Measurements from ENCODE around the gene EDN1.

Gene EDN1

GRCh38 chr6:12288211-12288618 is 1.9 kb upstream of the EDN1 start:
- Histone ChIP-seq H2BK12ac (ENCODE audit: low read length) (no peak overlapping the region), H3K4me3 (ENCODE audit: low read length in 2 of 2) (no peak overlapping the region), H4K8ac (ENCODE audit: low read depth, low read length) (no peak overlapping the region), H3K27ac (replicated peaks; ENCODE audit: low read length) (no peak overlapping the region), H3K27me3 (ENCODE audit: control insufficient read depth in 3 of 3, insufficient read depth in 3 of 3, low read depth in 1 of 3, low read length in 3 of 3) (peaks cover 0 to 41% (median 0%) of the 10 kb centered on the region in 3 experiments), H3K14ac (ENCODE audit: low read length) (no peak overlapping the region), H2AK5ac (ENCODE audit: low read depth, low read length) (peak overlapping the region; percentile 83), H3K4ac (ENCODE audit: low read length) (no peak overlapping the region), H3K9me3 (replicated peaks in 1 of 2; ENCODE audit: control insufficient read depth in 2 of 2, insufficient read depth in 1 of 2, low read depth in 1 of 2, low read length in 2 of 2) (no peaks in the 10 kb centered on the region), H2BK120ac (ENCODE audit: low read depth, low read length) (no peak overlapping the region), H3K36me3 (replicated peaks in 1 of 2; ENCODE audit: control insufficient read depth in 2 of 2, insufficient read depth in 2 of 2, low read length in 2 of 2) (no peaks in the 10 kb centered on the region), H3K79me1 (ENCODE audit: low read depth, low read length) (no peaks in the 10 kb centered on the region), H2BK5ac (ENCODE audit: low read length) (no peak overlapping the region), H3K23ac (ENCODE audit: low read depth, low read length, poor library complexity) (no peak overlapping the region), H3K9ac (ENCODE audit: low read depth, low read length, poor library complexity) (no peak overlapping the region), H3K4me1 (ENCODE audit: control insufficient read depth in 2 of 2, insufficient read depth in 1 of 2, low read depth in 1 of 2, low read length in 2 of 2) (peaks cover 5 to 11% of the 10 kb centered on the region in 2 donors), H2BK15ac (ENCODE audit: low read length) (no peak overlapping the region), H3K4me2 (ENCODE audit: insufficient read depth, low read length, poor library complexity, severe bottlenecking) (no peak overlapping the region), H3K18ac (ENCODE audit: low read length) (peak overlapping the region; percentile 81), H2AFZ (ENCODE audit: low read length) (no peak overlapping the region), H4K91ac (ENCODE audit: low read depth, low read length, poor library complexity) (no peak overlapping the region)
- no CpG with 5 or more reads among the region's 13 CpGs for WGBS, 2 donors (ENCODE audit: extremely low coverage in 2 of 2, insufficient read length in 2 of 2, insufficient replicate concordance in 1 of 2)
- no peak for DNase-seq (ENCODE audit: low spot score)

DNA sequence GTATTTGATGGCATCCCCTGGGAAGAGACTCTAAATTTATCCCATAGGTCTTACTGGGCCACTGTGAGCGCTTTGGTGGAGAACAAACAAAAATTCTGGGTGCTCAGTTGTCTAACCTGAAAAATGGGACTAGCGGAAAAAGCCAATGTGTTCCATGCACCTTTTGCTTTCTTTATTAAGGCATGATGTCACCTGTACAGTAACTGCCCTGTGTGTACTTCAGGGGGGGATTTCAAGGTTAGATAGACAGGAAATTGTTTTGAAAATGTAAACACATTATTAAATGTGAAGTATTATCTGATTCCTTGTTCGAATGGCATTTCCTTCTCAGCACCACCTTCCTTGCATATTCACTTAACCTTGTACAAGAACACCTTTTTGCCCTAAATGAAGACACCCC is 1.2 kb upstream of the EDN1 start:
- Histone ChIP-seq H3K36me3 (replicated peaks in 1 of 2; ENCODE audit: control insufficient read depth in 2 of 2, insufficient read depth in 2 of 2, low read length in 2 of 2) (no peaks in the 10 kb centered on the region), H3K18ac (ENCODE audit: low read length) (no peak overlapping the region), H4K91ac (ENCODE audit: low read depth, low read length, poor library complexity) (no peak overlapping the region), H2BK5ac (ENCODE audit: low read length) (no peak overlapping the region), H2AFZ (ENCODE audit: low read length) (no peak overlapping the region), H3K23ac (ENCODE audit: low read depth, low read length, poor library complexity) (no peak overlapping the region), H3K4me2 (ENCODE audit: insufficient read depth, low read length, poor library complexity, severe bottlenecking) (no peak overlapping the region), H4K8ac (ENCODE audit: low read depth, low read length) (no peak overlapping the region), H3K27me3 (ENCODE audit: control insufficient read depth in 3 of 3, insufficient read depth in 3 of 3, low read depth in 1 of 3, low read length in 3 of 3) (peaks cover 0 to 41% (median 0%) of the 10 kb centered on the region in 3 experiments), H3K27ac (replicated peaks; ENCODE audit: low read length) (no peak overlapping the region), H2BK15ac (ENCODE audit: low read length) (no peak overlapping the region), H2BK12ac (ENCODE audit: low read length) (no peak overlapping the region), H3K14ac (ENCODE audit: low read length) (no peak overlapping the region), H3K4me3 (ENCODE audit: low read length in 2 of 2) (no peak overlapping the region), H3K79me1 (ENCODE audit: low read depth, low read length) (no peaks in the 10 kb centered on the region), H3K4ac (ENCODE audit: low read length) (no peak overlapping the region), H2AK5ac (ENCODE audit: low read depth, low read length) (no peak overlapping the region), H3K4me1 (ENCODE audit: control insufficient read depth in 2 of 2, insufficient read depth in 1 of 2, low read depth in 1 of 2, low read length in 2 of 2) (peaks cover 5 to 11% of the 10 kb centered on the region in 2 donors), H3K9me3 (replicated peaks in 1 of 2; ENCODE audit: control insufficient read depth in 2 of 2, insufficient read depth in 1 of 2, low read depth in 1 of 2, low read length in 2 of 2) (no peaks in the 10 kb centered on the region), H2BK120ac (ENCODE audit: low read depth, low read length) (no peak overlapping the region), H3K9ac (ENCODE audit: low read depth, low read length, poor library complexity) (no peak overlapping the region)
- no CpG with 5 or more reads among the region's 3 CpGs for WGBS, 2 donors (ENCODE audit: extremely low coverage in 2 of 2, insufficient read length in 2 of 2, insufficient replicate concordance in 1 of 2)
- DNase-seq (ENCODE audit: low spot score) = no peak

DNA sequence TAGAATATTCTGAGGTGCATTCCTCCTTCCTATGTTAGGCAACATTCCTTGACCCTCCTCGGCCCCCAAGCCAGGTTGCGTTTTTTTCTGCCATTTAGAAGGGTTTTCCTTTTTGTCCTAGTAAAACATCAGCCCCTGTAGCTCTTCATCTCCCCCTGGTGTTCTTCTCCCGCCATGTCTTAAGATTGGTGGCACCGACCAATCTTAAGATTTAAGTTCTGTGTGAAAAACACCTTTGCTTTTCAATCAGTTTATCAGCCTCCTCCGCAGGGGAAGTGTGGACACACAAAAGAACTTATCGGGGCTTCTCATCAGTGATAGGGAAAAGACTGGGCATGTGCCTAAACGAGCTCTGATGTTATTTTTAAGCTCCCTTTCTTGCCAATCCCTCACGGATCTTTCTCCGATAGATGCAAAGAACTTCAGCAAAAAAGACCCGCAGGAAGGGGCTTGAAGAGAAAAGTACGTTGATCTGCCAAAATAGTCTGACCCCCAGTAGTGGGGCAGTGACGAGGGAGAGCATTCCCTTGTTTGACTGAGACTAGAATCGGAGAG is 719 bp upstream of the EDN1 start:
- peaks cover 5 to 11% of the 10 kb centered on the region in 2 donors for H3K4me1 ChIP-seq (ENCODE audit: control insufficient read depth in 2 of 2, insufficient read depth in 1 of 2, low read depth in 1 of 2, low read length in 2 of 2)
- H4K91ac ChIP-seq (ENCODE audit: low read depth, low read length, poor library complexity) = no peak overlapping the region
- no peak overlapping the region for H2BK12ac ChIP-seq (ENCODE audit: low read length)
- peak overlapping the region; percentile 34 to 70 for H3K4me3 ChIP-seq (ENCODE audit: low read length in 2 of 2)
- peak overlapping the region; percentile 86 for H2AFZ ChIP-seq (ENCODE audit: low read length)
- peak overlapping the region; percentile 28 for H3K27ac ChIP-seq (replicated peaks; ENCODE audit: low read length)
- H3K18ac ChIP-seq (ENCODE audit: low read length) = peak overlapping the region; percentile 5
- H4K8ac ChIP-seq (ENCODE audit: low read depth, low read length) = no peak overlapping the region
- no peak overlapping the region for H2BK5ac ChIP-seq (ENCODE audit: low read length)
- peaks cover 0 to 41% (median 0%) of the 10 kb centered on the region in 3 experiments for H3K27me3 ChIP-seq (ENCODE audit: control insufficient read depth in 3 of 3, insufficient read depth in 3 of 3, low read depth in 1 of 3, low read length in 3 of 3)
- no peaks in the 10 kb centered on the region for H3K36me3 ChIP-seq (replicated peaks in 1 of 2; ENCODE audit: control insufficient read depth in 2 of 2, insufficient read depth in 2 of 2, low read length in 2 of 2)
- H3K23ac ChIP-seq (ENCODE audit: low read depth, low read length, poor library complexity) = no peak overlapping the region
- H2AK5ac ChIP-seq (ENCODE audit: low read depth, low read length) = no peak overlapping the region
- no peaks in the 10 kb centered on the region for H3K79me1 ChIP-seq (ENCODE audit: low read depth, low read length)
- no CpG with 5 or more reads among the region's 13 CpGs for WGBS, 2 donors (ENCODE audit: extremely low coverage in 2 of 2, insufficient read length in 2 of 2, insufficient replicate concordance in 1 of 2)
- H3K4ac ChIP-seq (ENCODE audit: low read length) = no peak overlapping the region
- H3K14ac ChIP-seq (ENCODE audit: low read length) = no peak overlapping the region
- H2BK15ac ChIP-seq (ENCODE audit: low read length) = no peak overlapping the region
- DNase-seq (ENCODE audit: low spot score) = peak; percentile 59
- H3K9ac ChIP-seq (ENCODE audit: low read depth, low read length, poor library complexity) = no peak overlapping the region
- no peak overlapping the region for H2BK120ac ChIP-seq (ENCODE audit: low read depth, low read length)
- no peaks in the 10 kb centered on the region for H3K9me3 ChIP-seq (replicated peaks in 1 of 2; ENCODE audit: control insufficient read depth in 2 of 2, insufficient read depth in 1 of 2, low read depth in 1 of 2, low read length in 2 of 2)
- peak overlapping the region; percentile 77 for H3K4me2 ChIP-seq (ENCODE audit: insufficient read depth, low read length, poor library complexity, severe bottlenecking)

DNA sequence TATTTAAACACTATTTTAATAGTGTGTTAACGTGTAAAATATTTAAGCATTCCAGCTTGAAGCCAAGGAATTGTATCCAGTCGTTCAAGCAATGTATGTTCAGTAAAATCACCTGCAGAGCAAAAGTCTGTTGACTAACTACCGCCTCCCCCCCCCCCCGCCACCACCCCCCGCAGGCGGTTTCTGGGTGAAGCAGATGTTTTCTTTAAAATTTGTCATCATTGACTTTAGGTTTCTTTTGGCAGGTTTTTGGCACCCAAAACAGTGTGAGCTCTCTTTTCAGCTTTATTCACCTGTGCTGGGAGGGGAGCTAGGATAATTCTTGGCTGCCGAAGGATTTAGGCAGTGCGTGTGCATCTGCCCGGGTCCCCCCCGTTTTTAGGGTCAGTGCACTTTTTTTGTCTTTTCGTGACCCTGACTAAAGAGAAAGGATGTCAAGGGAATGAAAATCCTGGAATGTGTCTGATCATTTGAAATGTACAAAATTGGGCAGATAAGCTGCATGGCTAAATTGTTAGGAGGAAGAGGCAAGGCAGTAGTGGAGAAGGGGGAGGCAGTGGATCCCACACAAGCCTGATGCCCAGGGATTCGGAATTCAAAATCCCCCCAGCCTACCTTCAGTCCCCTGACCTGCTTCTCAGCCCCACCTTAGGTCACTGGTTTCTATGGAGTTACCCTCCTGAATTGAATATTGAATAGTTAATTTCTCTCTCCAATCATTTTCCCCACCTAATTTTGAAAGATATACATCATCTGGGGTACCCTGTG is 1.1 kb downstream of the EDN1 start:
- no peak overlapping the region for H4K91ac ChIP-seq (ENCODE audit: low read depth, low read length, poor library complexity)
- DNase-seq (ENCODE audit: low spot score) = peak; percentile 40
- no peak overlapping the region for H2BK5ac ChIP-seq (ENCODE audit: low read length)
- no peaks in the 10 kb centered on the region for H3K9me3 ChIP-seq (replicated peaks in 1 of 2; ENCODE audit: control insufficient read depth in 2 of 2, insufficient read depth in 1 of 2, low read depth in 1 of 2, low read length in 2 of 2)
- H2BK12ac ChIP-seq (ENCODE audit: low read length) = no peak overlapping the region
- no peak overlapping the region for H4K8ac ChIP-seq (ENCODE audit: low read depth, low read length)
- H3K9ac ChIP-seq (ENCODE audit: low read depth, low read length, poor library complexity) = no peak overlapping the region
- H3K23ac ChIP-seq (ENCODE audit: low read depth, low read length, poor library complexity) = no peak overlapping the region
- H3K4me2 ChIP-seq (ENCODE audit: insufficient read depth, low read length, poor library complexity, severe bottlenecking) = no peak overlapping the region
- no peak overlapping the region for H3K4me3 ChIP-seq (ENCODE audit: low read length in 2 of 2)
- no peaks in the 10 kb centered on the region for H3K36me3 ChIP-seq (replicated peaks in 1 of 2; ENCODE audit: control insufficient read depth in 2 of 2, insufficient read depth in 2 of 2, low read length in 2 of 2)
- H2AFZ ChIP-seq (ENCODE audit: low read length) = no peak overlapping the region
- H3K14ac ChIP-seq (ENCODE audit: low read length) = no peak overlapping the region
- H3K4ac ChIP-seq (ENCODE audit: low read length) = no peak overlapping the region
- H3K27ac ChIP-seq (replicated peaks; ENCODE audit: low read length) = no peak overlapping the region
- H2BK120ac ChIP-seq (ENCODE audit: low read depth, low read length) = no peak overlapping the region
- peaks cover 0 to 45% (median 0%) of the 10 kb centered on the region in 3 experiments for H3K27me3 ChIP-seq (ENCODE audit: control insufficient read depth in 3 of 3, insufficient read depth in 3 of 3, low read depth in 1 of 3, low read length in 3 of 3)
- no peak overlapping the region for H2BK15ac ChIP-seq (ENCODE audit: low read length)
- WGBS, 2 donors (ENCODE audit: extremely low coverage in 2 of 2, insufficient read length in 2 of 2, insufficient replicate concordance in 1 of 2) = no CpG with 5 or more reads among the region's 12 CpGs
- no peak overlapping the region for H2AK5ac ChIP-seq (ENCODE audit: low read depth, low read length)
- peaks cover 5 to 11% of the 10 kb centered on the region in 2 donors for H3K4me1 ChIP-seq (ENCODE audit: control insufficient read depth in 2 of 2, insufficient read depth in 1 of 2, low read depth in 1 of 2, low read length in 2 of 2)
- no peaks in the 10 kb centered on the region for H3K79me1 ChIP-seq (ENCODE audit: low read depth, low read length)
- H3K18ac ChIP-seq (ENCODE audit: low read length) = no peak overlapping the region

All from neuronal stem cell (in vitro differentiated cells).